ENCODE results near the gene STAT5B.
"Not testable (repeated sequence)": the region's sequence is repeated elsewhere in the genome, so short reads cannot be mapped to it uniquely, and the experiment has no call there.

STAT5B gene

GRCh38 chr17:42297775-42298174 lies 21.6 kb upstream of the STAT5B start:
- H2BK120ac ChIP-seq (ENCODE audit: low read depth, low read length); H3K4me3 ChIP-seq (ENCODE audit: insufficient read depth in 1 of 2, low read depth in 1 of 2, low read length in 2 of 2); H3K27ac ChIP-seq (ENCODE audit: low read length, poor library complexity, severe bottlenecking); H4K8ac ChIP-seq (ENCODE audit: low read length); H3K79me1 ChIP-seq (replicated peaks; ENCODE audit: low read length, poor library complexity, severe bottlenecking); H3K4me1 ChIP-seq (ENCODE audit: control insufficient read depth, insufficient read depth, low read depth, low read length); H3K23ac ChIP-seq (ENCODE audit: low read length in 2 of 2); H2BK12ac ChIP-seq (ENCODE audit: low read length in 2 of 2); H3K4ac ChIP-seq (ENCODE audit: low read depth in 1 of 2, low read length in 2 of 2); H3K27me3 ChIP-seq (ENCODE audit: control insufficient read depth in 1 of 2, insufficient read depth in 1 of 2, low read length in 2 of 2); H3K4me2 ChIP-seq (ENCODE audit: low read length, poor library complexity, severe bottlenecking); H3K9me3 ChIP-seq (ENCODE audit: control insufficient read depth, low read length); H2BK5ac ChIP-seq (ENCODE audit: low read depth, low read length, poor library complexity, severe bottlenecking); H3K14ac ChIP-seq (ENCODE audit: low read length in 2 of 2); DNase-seq; H3K18ac ChIP-seq (ENCODE audit: low read depth in 1 of 2, low read length in 2 of 2); H4K91ac ChIP-seq (ENCODE audit: low read length); H2AFZ ChIP-seq (ENCODE audit: low read depth, low read length); H2BK15ac ChIP-seq (ENCODE audit: low read depth, poor library complexity, severe bottlenecking); H2AK5ac ChIP-seq (ENCODE audit: low read length, severe bottlenecking); H3K9ac ChIP-seq (ENCODE audit: low read length): not testable (repeated sequence)
- 95% methylated on average over 8 of the region's 10 CpGs for whole genome bisulfite sequencing
- peaks cover 5 to 47% of the 10 kb centered on the region in 2 experiments for H3K36me3 ChIP-seq (ENCODE audit: control insufficient read depth in 1 of 2, insufficient read depth in 2 of 2, low read depth in 1 of 2, low read length in 2 of 2)

- Histone ChIP-seq H3K14ac (ENCODE audit: low read length in 2 of 2) (no peak overlapping the region), H4K91ac (ENCODE audit: low read length) (no peak overlapping the region)
- WGBS, result 98% methylated on average over 2 of the region's 3 CpGs
Observed at GRCh38 chr17:42296012-42296411, 19.8 kb upstream of the STAT5B start.

GRCh38 chr17:42294469-42295398 lies 18.5 kb upstream of the STAT5B start:
- 79% methylated on average over 6 of the region's 12 CpGs for WGBS
- Histone ChIP-seq H4K91ac (ENCODE audit: low read length) (no peak overlapping the region), H3K14ac (ENCODE audit: low read length in 2 of 2) (no peak overlapping the region), H3K4ac (ENCODE audit: low read depth in 1 of 2, low read length in 2 of 2) (no peak overlapping the region), H3K27me3 (ENCODE audit: control insufficient read depth in 1 of 2, insufficient read depth in 1 of 2, low read length in 2 of 2) (no peaks in the 10 kb centered on the region), H3K4me1 (ENCODE audit: control insufficient read depth, insufficient read depth, low read depth, low read length) (peaks cover 4% of the 10 kb centered on the region), H3K23ac (ENCODE audit: low read length in 2 of 2) (no peak overlapping the region), H3K27ac (ENCODE audit: low read length, poor library complexity, severe bottlenecking) (no peak overlapping the region), H3K4me3 (ENCODE audit: insufficient read depth in 1 of 2, low read depth in 1 of 2, low read length in 2 of 2) (no peak overlapping the region), H2BK12ac (ENCODE audit: low read length in 2 of 2) (no peak overlapping the region), H3K79me1 (replicated peaks; ENCODE audit: low read length, poor library complexity, severe bottlenecking) (no peaks in the 10 kb centered on the region), H3K4me2 (ENCODE audit: low read length, poor library complexity, severe bottlenecking) (no peak overlapping the region), H3K18ac (ENCODE audit: low read depth in 1 of 2, low read length in 2 of 2) (no peak overlapping the region), H2BK5ac (ENCODE audit: low read depth, low read length, poor library complexity, severe bottlenecking) (no peak overlapping the region), H2AK5ac (ENCODE audit: low read length, severe bottlenecking) (no peak overlapping the region), H3K36me3 (ENCODE audit: control insufficient read depth in 1 of 2, insufficient read depth in 2 of 2, low read depth in 1 of 2, low read length in 2 of 2) (peaks cover 0 to 31% of the 10 kb centered on the region in 2 experiments), H4K8ac (ENCODE audit: low read length) (no peak overlapping the region), H2BK120ac (ENCODE audit: low read depth, low read length) (no peak overlapping the region), H3K9ac (ENCODE audit: low read length) (no peak overlapping the region), H3K9me3 (ENCODE audit: control insufficient read depth, low read length) (no peaks in the 10 kb centered on the region), H2BK15ac (ENCODE audit: low read depth, poor library complexity, severe bottlenecking) (no peak overlapping the region), H2AFZ (ENCODE audit: low read depth, low read length) (no peak overlapping the region)
- DNase-seq, result no peak

More at GRCh38 chr17:42296012-42296411, 19.8 kb upstream of the STAT5B start:
- Histone ChIP-seq H3K9me3 (ENCODE audit: control insufficient read depth, low read length) (no peaks in the 10 kb centered on the region), H3K36me3 (ENCODE audit: control insufficient read depth in 1 of 2, insufficient read depth in 2 of 2, low read depth in 1 of 2, low read length in 2 of 2) (peaks cover under 1 to 34% of the 10 kb centered on the region in 2 experiments), H3K4ac (ENCODE audit: low read depth in 1 of 2, low read length in 2 of 2) (no peak overlapping the region), H2AK5ac (ENCODE audit: low read length, severe bottlenecking) (no peak overlapping the region), H3K27me3 (ENCODE audit: control insufficient read depth in 1 of 2, insufficient read depth in 1 of 2, low read length in 2 of 2) (no peaks in the 10 kb centered on the region), H3K27ac (ENCODE audit: low read length, poor library complexity, severe bottlenecking) (no peak overlapping the region), H2BK12ac (ENCODE audit: low read length in 2 of 2) (no peak overlapping the region), H2BK15ac (ENCODE audit: low read depth, poor library complexity, severe bottlenecking) (no peak overlapping the region), H2BK120ac (ENCODE audit: low read depth, low read length) (no peak overlapping the region), H2BK5ac (ENCODE audit: low read depth, low read length, poor library complexity, severe bottlenecking) (no peak overlapping the region), H3K4me3 (ENCODE audit: insufficient read depth in 1 of 2, low read depth in 1 of 2, low read length in 2 of 2) (no peak overlapping the region), H3K4me1 (ENCODE audit: control insufficient read depth, insufficient read depth, low read depth, low read length) (peaks cover 4% of the 10 kb centered on the region), H3K79me1 (replicated peaks; ENCODE audit: low read length, poor library complexity, severe bottlenecking) (no peaks in the 10 kb centered on the region), H3K9ac (ENCODE audit: low read length) (no peak overlapping the region), H3K23ac (ENCODE audit: low read length in 2 of 2) (no peak overlapping the region), H3K4me2 (ENCODE audit: low read length, poor library complexity, severe bottlenecking) (no peak overlapping the region), H4K8ac (ENCODE audit: low read length) (no peak overlapping the region), H3K18ac (ENCODE audit: low read depth in 1 of 2, low read length in 2 of 2) (no peak overlapping the region), H2AFZ (ENCODE audit: low read depth, low read length) (no peak overlapping the region)
- DNase-seq, result no peak

GRCh38 chr17:42291129-42291528 lies 14.9 kb upstream of the STAT5B start:
- Histone ChIP-seq H3K4me2 (ENCODE audit: low read length, poor library complexity, severe bottlenecking) (no peak overlapping the region), H3K4me1 (ENCODE audit: control insufficient read depth, insufficient read depth, low read depth, low read length) (peaks cover 17% of the 10 kb centered on the region), H2AFZ (ENCODE audit: low read depth, low read length) (no peak overlapping the region), H3K18ac (ENCODE audit: low read depth in 1 of 2, low read length in 2 of 2) (no peak overlapping the region), H3K9me3 (ENCODE audit: control insufficient read depth, low read length) (no peaks in the 10 kb centered on the region), H3K79me1 (replicated peaks; ENCODE audit: low read length, poor library complexity, severe bottlenecking) (no peaks in the 10 kb centered on the region), H3K36me3 (ENCODE audit: control insufficient read depth in 1 of 2, insufficient read depth in 2 of 2, low read depth in 1 of 2, low read length in 2 of 2) (peaks cover 0 to 24% of the 10 kb centered on the region in 2 experiments), H4K8ac (ENCODE audit: low read length) (no peak overlapping the region), H2BK15ac (ENCODE audit: low read depth, poor library complexity, severe bottlenecking) (no peak overlapping the region), H2BK5ac (ENCODE audit: low read depth, low read length, poor library complexity, severe bottlenecking) (no peak overlapping the region), H3K23ac (ENCODE audit: low read length in 2 of 2) (no peak overlapping the region), H2BK12ac (ENCODE audit: low read length in 2 of 2) (no peak overlapping the region), H3K4me3 (ENCODE audit: insufficient read depth in 1 of 2, low read depth in 1 of 2, low read length in 2 of 2) (no peak overlapping the region), H3K4ac (ENCODE audit: low read depth in 1 of 2, low read length in 2 of 2) (no peak overlapping the region), H3K9ac (ENCODE audit: low read length) (no peak overlapping the region), H3K14ac (ENCODE audit: low read length in 2 of 2) (no peak overlapping the region), H2BK120ac (ENCODE audit: low read depth, low read length) (no peak overlapping the region), H3K27ac (ENCODE audit: low read length, poor library complexity, severe bottlenecking) (no peak overlapping the region), H4K91ac (ENCODE audit: low read length) (peak overlapping the region; percentile 54), H2AK5ac (ENCODE audit: low read length, severe bottlenecking) (no peak overlapping the region), H3K27me3 (ENCODE audit: control insufficient read depth in 1 of 2, insufficient read depth in 1 of 2, low read length in 2 of 2) (no peaks in the 10 kb centered on the region)
- DNase-seq, result no peak
- 85% methylated on average over 11 of the region's 11 CpGs for WGBS
